ENCODE data around the gene PIK3AP1.

The PIK3AP1 gene

DNA sequence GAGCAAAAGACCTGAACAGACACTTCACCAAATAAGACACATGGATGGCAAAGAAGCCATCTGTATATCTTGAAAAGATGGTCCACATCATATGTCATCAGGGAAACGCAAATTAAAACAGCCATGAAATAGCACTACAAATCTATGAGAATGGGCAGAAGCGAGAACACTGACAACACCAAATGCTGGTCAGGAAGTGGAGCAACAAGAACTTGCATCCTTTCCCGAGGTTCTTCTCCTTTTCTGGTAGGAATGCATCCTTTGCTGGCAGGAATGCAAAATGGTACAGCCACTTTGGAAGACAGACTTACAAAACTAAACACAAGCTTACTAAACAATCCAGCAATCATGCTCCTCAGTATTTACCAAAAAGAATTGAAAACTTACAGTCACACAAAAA lies 60.0 kb downstream of the PIK3AP1 start:
- Histone ChIP-seq H3K79me2 (ENCODE audit: insufficient read depth, low read length) (0 out of 2 replicates have a peak, but pooled peaks cover 7% of the 10 kb centered on the region), H3K4me2 (ENCODE audit: low read depth, low read length, poor library complexity, severe bottlenecking) (no peak overlapping the region), H3K4me1 (ENCODE audit: insufficient read depth, low read length, poor library complexity, severe bottlenecking) (peaks cover 5% of the 10 kb centered on the region), H3K4me3 (ENCODE audit: low read length, poor library complexity, severe bottlenecking) (no peak overlapping the region), H2AFZ (ENCODE audit: low read length) (no peak overlapping the region), H4K20me1 (ENCODE audit: insufficient read depth, low read length, poor library complexity, severe bottlenecking) (no peaks in the 10 kb centered on the region), H3K27me3 (ENCODE audit: insufficient read depth, low read length, poor library complexity, severe bottlenecking) (no peaks in the 10 kb centered on the region), H3K9ac (ENCODE audit: low read depth, low read length, poor library complexity, severe bottlenecking) (no peak overlapping the region), H3K9me2 (replicated peaks; ENCODE audit: low read depth, low read length) (no peaks in the 10 kb centered on the region), H3K36me3 (ENCODE audit: insufficient read depth, low read length) (peaks cover 17% of the 10 kb centered on the region; the same call in 1 of the 2 replicates), H3F3A (ENCODE audit: low read depth) (no peaks in the 10 kb centered on the region; the same call in 1 of the 2 replicates), H3K9me3 (ENCODE audit: insufficient read depth, low read depth, low read length) (no peaks in the 10 kb centered on the region)
- TF ChIP-seq, protein P1, sequence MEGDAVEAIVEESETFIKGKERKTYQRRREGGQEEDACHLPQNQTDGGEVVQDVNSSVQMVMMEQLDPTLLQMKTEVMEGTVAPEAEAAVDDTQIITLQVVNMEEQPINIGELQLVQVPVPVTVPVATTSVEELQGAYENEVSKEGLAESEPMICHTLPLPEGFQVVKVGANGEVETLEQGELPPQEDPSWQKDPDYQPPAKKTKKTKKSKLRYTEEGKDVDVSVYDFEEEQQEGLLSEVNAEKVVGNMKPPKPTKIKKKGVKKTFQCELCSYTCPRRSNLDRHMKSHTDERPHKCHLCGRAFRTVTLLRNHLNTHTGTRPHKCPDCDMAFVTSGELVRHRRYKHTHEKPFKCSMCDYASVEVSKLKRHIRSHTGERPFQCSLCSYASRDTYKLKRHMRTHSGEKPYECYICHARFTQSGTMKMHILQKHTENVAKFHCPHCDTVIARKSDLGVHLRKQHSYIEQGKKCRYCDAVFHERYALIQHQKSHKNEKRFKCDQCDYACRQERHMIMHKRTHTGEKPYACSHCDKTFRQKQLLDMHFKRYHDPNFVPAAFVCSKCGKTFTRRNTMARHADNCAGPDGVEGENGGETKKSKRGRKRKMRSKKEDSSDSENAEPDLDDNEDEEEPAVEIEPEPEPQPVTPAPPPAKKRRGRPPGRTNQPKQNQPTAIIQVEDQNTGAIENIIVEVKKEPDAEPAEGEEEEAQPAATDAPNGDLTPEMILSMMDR (conservative IDR thresholded peaks at IDR 0.05; ENCODE audit: low read length): no peak
- no peak for TF ChIP-seq EZH2phosphoT487 (IDR thresholded peaks at IDR 0.05; ENCODE audit: borderline replicate concordance)

DNA sequence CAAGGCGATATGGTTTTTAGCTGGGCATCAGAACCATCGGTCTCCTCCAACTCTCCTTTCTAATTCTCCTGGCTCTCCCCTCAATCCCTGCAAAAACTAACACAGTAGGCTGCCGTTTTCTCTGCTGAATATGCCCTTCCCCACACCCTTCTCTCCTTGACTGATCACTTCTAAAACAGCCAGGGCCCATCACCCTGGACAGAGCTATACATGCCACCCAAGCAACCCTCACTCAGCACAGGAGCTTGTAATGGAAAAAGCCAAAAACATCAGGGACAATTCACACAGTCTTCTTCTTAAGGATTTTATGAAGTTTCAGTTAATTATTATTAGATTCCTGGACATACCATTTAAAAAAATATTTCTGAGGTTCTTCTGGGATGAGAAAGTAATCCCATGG lies 61.5 kb downstream of the PIK3AP1 start:
- Histone ChIP-seq H4K20me1 (ENCODE audit: insufficient read depth, low read length, poor library complexity, severe bottlenecking) (no peaks in the 10 kb centered on the region), H3K36me3 (ENCODE audit: insufficient read depth, low read length) (peaks cover 28% of the 10 kb centered on the region; the same call in 1 of the 2 replicates), H3K79me2 (ENCODE audit: insufficient read depth, low read length) (0 out of 2 replicates have a peak, but pooled peaks cover 7% of the 10 kb centered on the region)

DNA sequence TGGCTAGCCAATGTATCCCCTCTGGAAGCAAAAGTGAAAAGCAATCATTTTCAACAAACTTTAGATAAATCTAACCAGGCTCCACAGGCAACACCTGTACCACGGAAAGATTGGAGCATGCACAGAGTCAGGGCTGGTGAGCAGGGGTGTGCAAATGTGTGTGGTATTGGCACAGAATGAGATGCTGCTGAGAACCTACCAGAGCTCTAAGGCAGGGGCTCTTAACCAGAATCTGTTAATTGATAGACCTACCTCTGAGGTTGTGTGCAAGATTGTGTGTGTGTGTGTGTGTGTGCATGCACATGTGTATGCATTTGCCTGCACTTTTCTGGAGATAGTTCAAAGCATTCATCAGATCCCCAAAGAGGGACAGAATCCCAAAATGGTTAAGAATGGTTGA lies 62.9 kb downstream of the PIK3AP1 start:
- H3K36me3 ChIP-seq (ENCODE audit: insufficient read depth, low read length): peaks cover 29% of the 10 kb centered on the region; the same call in 1 of the 2 replicates
- H3K27me3 ChIP-seq (ENCODE audit: insufficient read depth, low read length, poor library complexity, severe bottlenecking): no peaks in the 10 kb centered on the region
- H3K4me3 ChIP-seq (ENCODE audit: low read length, poor library complexity, severe bottlenecking): no peak overlapping the region
- no peak overlapping the region for H3K4me2 ChIP-seq (ENCODE audit: low read depth, low read length, poor library complexity, severe bottlenecking)
- no peaks in the 10 kb centered on the region for H3K9me3 ChIP-seq (ENCODE audit: insufficient read depth, low read depth, low read length)
- H3K4me1 ChIP-seq (ENCODE audit: insufficient read depth, low read length, poor library complexity, severe bottlenecking): no peaks in the 10 kb centered on the region
- no peaks in the 10 kb centered on the region for H3K9me2 ChIP-seq (replicated peaks; ENCODE audit: low read depth, low read length)
- TF ChIP-seq, protein P1 (conservative IDR thresholded peaks at IDR 0.05; ENCODE audit: low read length): no peak
- TF ChIP-seq EZH2phosphoT487 (IDR thresholded peaks at IDR 0.05; ENCODE audit: borderline replicate concordance): no peak
- 0 out of 2 replicates have a peak, but pooled peaks cover 7% of the 10 kb centered on the region for H3K79me2 ChIP-seq (ENCODE audit: insufficient read depth, low read length)
- no peak overlapping the region for H3K9ac ChIP-seq (ENCODE audit: low read depth, low read length, poor library complexity, severe bottlenecking)
- H4K20me1 ChIP-seq (ENCODE audit: insufficient read depth, low read length, poor library complexity, severe bottlenecking): no peaks in the 10 kb centered on the region
- no peak overlapping the region for H2AFZ ChIP-seq (ENCODE audit: low read length)
- H3F3A ChIP-seq (ENCODE audit: low read depth): no peaks in the 10 kb centered on the region

More for the DNA sequence above, 61.5 kb downstream of the PIK3AP1 start:
- H3K27me3 ChIP-seq (ENCODE audit: insufficient read depth, low read length, poor library complexity, severe bottlenecking): no peaks in the 10 kb centered on the region
- no peaks in the 10 kb centered on the region for H3K4me1 ChIP-seq (ENCODE audit: insufficient read depth, low read length, poor library complexity, severe bottlenecking)
- no peak for TF ChIP-seq EZH2phosphoT487 (IDR thresholded peaks at IDR 0.05; ENCODE audit: borderline replicate concordance)
- TF ChIP-seq, protein P1 (conservative IDR thresholded peaks at IDR 0.05; ENCODE audit: low read length): no peak
- H3K4me2 ChIP-seq (ENCODE audit: low read depth, low read length, poor library complexity, severe bottlenecking): no peak overlapping the region
- H3K4me3 ChIP-seq (ENCODE audit: low read length, poor library complexity, severe bottlenecking): no peak overlapping the region
- no peaks in the 10 kb centered on the region for H3K9me3 ChIP-seq (ENCODE audit: insufficient read depth, low read depth, low read length)
- H3K9ac ChIP-seq (ENCODE audit: low read depth, low read length, poor library complexity, severe bottlenecking): no peak overlapping the region
- H2AFZ ChIP-seq (ENCODE audit: low read length): no peak overlapping the region
- no peaks in the 10 kb centered on the region for H3F3A ChIP-seq (ENCODE audit: low read depth)
- H3K9me2 ChIP-seq (replicated peaks; ENCODE audit: low read depth, low read length): no peaks in the 10 kb centered on the region

Measured in Loucy (cell line).